ENCODE results near the gene GRIN1.

GRIN1 gene

GRCh38 chr9:137148661-137149060, 9.7 kb downstream of the GRIN1 start:
- H3K27ac Mint-ChIP-seq, result no peak overlapping the region
- H3K27me3 Mint-ChIP-seq, result peaks cover 8% of the 10 kb centered on the region
- H3K9me3 Mint-ChIP-seq, result no peaks in the 10 kb centered on the region
- H3K4me3 Mint-ChIP-seq, result no peak overlapping the region
- no peaks in the 10 kb centered on the region for H3K4me1 Mint-ChIP-seq
- H3K36me3 Mint-ChIP-seq, result no peaks in the 10 kb centered on the region

GRCh38 chr9:137149363-137149762, 10.4 kb downstream of the GRIN1 start:
- no peaks in the 10 kb centered on the region for H3K36me3 Mint-ChIP-seq
- peaks cover 3% of the 10 kb centered on the region for H3K27me3 Mint-ChIP-seq
- no peaks in the 10 kb centered on the region for H3K4me1 Mint-ChIP-seq
- no peaks in the 10 kb centered on the region for H3K9me3 Mint-ChIP-seq
- no peak overlapping the region for H3K27ac Mint-ChIP-seq
- no peak overlapping the region for H3K4me3 Mint-ChIP-seq

GRCh38 chr9:137149942-137150616, 11.1 kb downstream of the GRIN1 start:
- Mint-ChIP-seq H3K9me3 (no peaks in the 10 kb centered on the region), H3K4me3 (no peak overlapping the region), H3K27ac (no peak overlapping the region)

GRCh38 chr9:137150617-137151457, 11.9 kb downstream of the GRIN1 start:
- no peaks in the 10 kb centered on the region for H3K4me1 Mint-ChIP-seq
- H3K27ac Mint-ChIP-seq, result no peak overlapping the region
- no peaks in the 10 kb centered on the region for H3K9me3 Mint-ChIP-seq
- H3K27me3 Mint-ChIP-seq, result peaks cover 9% of the 10 kb centered on the region
- no peaks in the 10 kb centered on the region for H3K36me3 Mint-ChIP-seq
- no peak overlapping the region for H3K4me3 Mint-ChIP-seq

More at GRCh38 chr9:137149942-137150616, 11.1 kb downstream of the GRIN1 start:
- Mint-ChIP-seq H3K4me1 (no peaks in the 10 kb centered on the region), H3K36me3 (no peaks in the 10 kb centered on the region), H3K27me3 (peaks cover 7% of the 10 kb centered on the region)

GRCh38 chr9:137152844-137153405, 14.0 kb downstream of the GRIN1 start:
- Mint-ChIP-seq H3K4me1 (peaks cover under 1% of the 10 kb centered on the region), H3K9me3 (no peaks in the 10 kb centered on the region), H3K27ac (no peak overlapping the region), H3K4me3 (no peak overlapping the region), H3K36me3 (no peaks in the 10 kb centered on the region), H3K27me3 (peaks cover 12% of the 10 kb centered on the region)

GRCh38 chr9:137156567-137157375, 17.8 kb downstream of the GRIN1 start:
- H3K9me3 Mint-ChIP-seq, result no peaks in the 10 kb centered on the region

GRCh38 chr9:137157618-137158415, 18.9 kb downstream of the GRIN1 start:
- Mint-ChIP-seq H3K4me3 (no peak overlapping the region), H3K36me3 (no peaks in the 10 kb centered on the region), H3K9me3 (no peaks in the 10 kb centered on the region), H3K27me3 (peaks cover 29% of the 10 kb centered on the region), H3K27ac (no peak overlapping the region), H3K4me1 (peaks cover 12% of the 10 kb centered on the region)

More at GRCh38 chr9:137156567-137157375, 17.8 kb downstream of the GRIN1 start:
- no peak overlapping the region for H3K27ac Mint-ChIP-seq
- H3K36me3 Mint-ChIP-seq, result no peaks in the 10 kb centered on the region
- peaks cover 27% of the 10 kb centered on the region for H3K27me3 Mint-ChIP-seq
- peaks cover 12% of the 10 kb centered on the region for H3K4me1 Mint-ChIP-seq
- H3K4me3 Mint-ChIP-seq, result peak overlapping the region; percentile 37

GRCh38 chr9:137158625-137159024, 19.7 kb downstream of the GRIN1 start:
- peaks cover 14% of the 10 kb centered on the region for H3K4me1 Mint-ChIP-seq
- peaks cover 32% of the 10 kb centered on the region for H3K27me3 Mint-ChIP-seq
- no peak overlapping the region for H3K4me3 Mint-ChIP-seq
- H3K27ac Mint-ChIP-seq, result no peak overlapping the region
- H3K36me3 Mint-ChIP-seq, result no peaks in the 10 kb centered on the region
- no peaks in the 10 kb centered on the region for H3K9me3 Mint-ChIP-seq

GRCh38 chr9:137159105-137160053, 20.4 kb downstream of the GRIN1 start:
- Mint-ChIP-seq H3K27me3 (peaks cover 34% of the 10 kb centered on the region), H3K27ac (peak overlapping the region; percentile 55), H3K4me3 (no peak overlapping the region), H3K4me1 (peaks cover 14% of the 10 kb centered on the region), H3K9me3 (no peaks in the 10 kb centered on the region), H3K36me3 (no peaks in the 10 kb centered on the region)

GRCh38 chr9:137160054-137160425, 21.1 kb downstream of the GRIN1 start:
- Mint-ChIP-seq H3K27me3 (peaks cover 30% of the 10 kb centered on the region), H3K27ac (peak overlapping the region; percentile 55), H3K4me3 (no peak overlapping the region), H3K4me1 (peaks cover 14% of the 10 kb centered on the region), H3K36me3 (no peaks in the 10 kb centered on the region), H3K9me3 (no peaks in the 10 kb centered on the region)

GRCh38 chr9:137160716-137161557, 22.0 kb downstream of the GRIN1 start:
- H3K27me3 Mint-ChIP-seq, result peaks cover 34% of the 10 kb centered on the region
- H3K36me3 Mint-ChIP-seq, result no peaks in the 10 kb centered on the region

GRCh38 chr9:137161558-137162486, 22.9 kb downstream of the GRIN1 start:
- H3K4me3 Mint-ChIP-seq, result no peak overlapping the region
- H3K4me1 Mint-ChIP-seq, result peaks cover 18% of the 10 kb centered on the region
- no peak overlapping the region for H3K27ac Mint-ChIP-seq
- no peaks in the 10 kb centered on the region for H3K36me3 Mint-ChIP-seq
- peaks cover 36% of the 10 kb centered on the region for H3K27me3 Mint-ChIP-seq
- no peaks in the 10 kb centered on the region for H3K9me3 Mint-ChIP-seq

More at GRCh38 chr9:137160716-137161557, 22.0 kb downstream of the GRIN1 start:
- Mint-ChIP-seq H3K4me3 (no peak overlapping the region), H3K27ac (no peak overlapping the region), H3K4me1 (peaks cover 14% of the 10 kb centered on the region), H3K9me3 (no peaks in the 10 kb centered on the region)
